GM13976 (cell line): Measurements from ENCODE around the gene CFAP100.

Experiments used
- DNase-seq: peaks from one replicate; pipeline ENCODE4 v3.0.0; 2012; ENCODE audit warnings: low spot score
- CTCF ChIP-seq: IDR thresholded peaks from 2 replicates; pipeline ENCODE4 v1.5.1; 2012; ENCODE audit warnings: borderline replicate concordance, mild to moderate bottlenecking; ENCODE audit not compliant: insufficient read depth; ENCODE audit errors: extremely low read depth, missing control alignments, control extremely low read depth
- in situ Hi-C: fragments of 300-500 bp; cut with MboI; formaldehyde crosslinking; loops from one replicate; pipeline ENCODE4 v1.12.0; 2022; ENCODE audit warnings: low sequenced_read_pairs, mixed read lengths, inconsistent platforms; ENCODE audit not compliant: unreplicated experiment

Gene CFAP100

GRCh38 chr3:126485176-126485897, 90.6 kb downstream of the CFAP100 start:
- no peak for DNase-seq
- no peak for TF ChIP-seq CTCF

GRCh38 chr3:126485956-126486355, 91.2 kb downstream of the CFAP100 start:
- no peak for TF ChIP-seq CTCF
- DNase-seq: no peak
- in situ Hi-C loops: no loop called here

More at GRCh38 chr3:126485176-126485897, 90.6 kb downstream of the CFAP100 start:
- in situ Hi-C loops: no loop called here
